Measurements from ENCODE around the gene STK39. TPM values are rescaled to one million over a fixed set of nuclear protein-coding genes. Genes with fewer than 3 reads are reported as not detected.

STK39 gene
- polyA plus RNA-seq, 1 donor from 2014 or later: 9.5 TPM

DNA sequence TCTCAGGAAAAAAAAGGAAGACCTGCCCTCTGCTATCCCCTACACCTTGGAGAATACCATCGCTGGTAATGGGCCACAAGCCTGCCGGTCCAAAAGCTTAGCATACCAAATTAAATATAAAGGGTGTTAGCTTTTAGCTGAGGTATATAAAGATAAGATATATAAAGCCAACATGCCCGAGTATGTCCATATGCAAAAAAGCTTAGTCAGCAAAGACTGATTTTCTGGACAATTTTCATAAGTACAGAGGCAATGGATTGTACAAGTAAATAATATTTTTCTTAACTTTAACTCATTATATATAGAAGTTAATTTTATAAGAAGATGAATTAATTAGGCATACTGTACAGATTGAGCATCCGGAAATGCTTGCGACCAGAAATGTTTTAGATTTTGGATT lies 106.5 kb downstream of the STK39 start:
- Histone ChIP-seq H3K27ac (ENCODE audit: low read length) (no peak overlapping the region), H2AFZ (ENCODE audit: low read depth, low read length) (no peak overlapping the region), H3K79me2 (replicated peaks; ENCODE audit: insufficient read depth, low read length) (no peaks in the 10 kb centered on the region), H3F3A (ENCODE audit: insufficient read depth, low read length, poor library complexity, severe bottlenecking) (no peaks in the 10 kb centered on the region), H3K27me3 (ENCODE audit: insufficient read depth, low read depth, low read length) (no peaks in the 10 kb centered on the region), H3K9me3 (ENCODE audit: low read length) (no peaks in the 10 kb centered on the region), H4K20me1 (ENCODE audit: insufficient read depth) (no peaks in the 10 kb centered on the region), H3K4me2 (ENCODE audit: low read length) (no peak overlapping the region), H3K4me3 (ENCODE audit: low read length) (no peak overlapping the region), H3K9ac (ENCODE audit: low read length) (no peak overlapping the region), H3K9me2 (ENCODE audit: insufficient read depth, low read length) (no peaks in the 10 kb centered on the region), H3K36me3 (ENCODE audit: insufficient read depth, low read length) (no peaks in the 10 kb centered on the region)
- no peak for TF ChIP-seq EZH2 (IDR thresholded peaks at IDR 0.05; ENCODE audit: borderline replicate concordance, insufficient read depth, low read length, poor library complexity, severe bottlenecking)
- no peak for TF ChIP-seq SMC3 (conservative IDR thresholded peaks at IDR 0.05; ENCODE audit: poor library complexity)
- TF ChIP-seq, protein P1, sequence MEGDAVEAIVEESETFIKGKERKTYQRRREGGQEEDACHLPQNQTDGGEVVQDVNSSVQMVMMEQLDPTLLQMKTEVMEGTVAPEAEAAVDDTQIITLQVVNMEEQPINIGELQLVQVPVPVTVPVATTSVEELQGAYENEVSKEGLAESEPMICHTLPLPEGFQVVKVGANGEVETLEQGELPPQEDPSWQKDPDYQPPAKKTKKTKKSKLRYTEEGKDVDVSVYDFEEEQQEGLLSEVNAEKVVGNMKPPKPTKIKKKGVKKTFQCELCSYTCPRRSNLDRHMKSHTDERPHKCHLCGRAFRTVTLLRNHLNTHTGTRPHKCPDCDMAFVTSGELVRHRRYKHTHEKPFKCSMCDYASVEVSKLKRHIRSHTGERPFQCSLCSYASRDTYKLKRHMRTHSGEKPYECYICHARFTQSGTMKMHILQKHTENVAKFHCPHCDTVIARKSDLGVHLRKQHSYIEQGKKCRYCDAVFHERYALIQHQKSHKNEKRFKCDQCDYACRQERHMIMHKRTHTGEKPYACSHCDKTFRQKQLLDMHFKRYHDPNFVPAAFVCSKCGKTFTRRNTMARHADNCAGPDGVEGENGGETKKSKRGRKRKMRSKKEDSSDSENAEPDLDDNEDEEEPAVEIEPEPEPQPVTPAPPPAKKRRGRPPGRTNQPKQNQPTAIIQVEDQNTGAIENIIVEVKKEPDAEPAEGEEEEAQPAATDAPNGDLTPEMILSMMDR (IDR thresholded peaks at IDR 0.05; ENCODE audit: poor library complexity, severe bottlenecking): no peak
- TF ChIP-seq, protein P2, sequence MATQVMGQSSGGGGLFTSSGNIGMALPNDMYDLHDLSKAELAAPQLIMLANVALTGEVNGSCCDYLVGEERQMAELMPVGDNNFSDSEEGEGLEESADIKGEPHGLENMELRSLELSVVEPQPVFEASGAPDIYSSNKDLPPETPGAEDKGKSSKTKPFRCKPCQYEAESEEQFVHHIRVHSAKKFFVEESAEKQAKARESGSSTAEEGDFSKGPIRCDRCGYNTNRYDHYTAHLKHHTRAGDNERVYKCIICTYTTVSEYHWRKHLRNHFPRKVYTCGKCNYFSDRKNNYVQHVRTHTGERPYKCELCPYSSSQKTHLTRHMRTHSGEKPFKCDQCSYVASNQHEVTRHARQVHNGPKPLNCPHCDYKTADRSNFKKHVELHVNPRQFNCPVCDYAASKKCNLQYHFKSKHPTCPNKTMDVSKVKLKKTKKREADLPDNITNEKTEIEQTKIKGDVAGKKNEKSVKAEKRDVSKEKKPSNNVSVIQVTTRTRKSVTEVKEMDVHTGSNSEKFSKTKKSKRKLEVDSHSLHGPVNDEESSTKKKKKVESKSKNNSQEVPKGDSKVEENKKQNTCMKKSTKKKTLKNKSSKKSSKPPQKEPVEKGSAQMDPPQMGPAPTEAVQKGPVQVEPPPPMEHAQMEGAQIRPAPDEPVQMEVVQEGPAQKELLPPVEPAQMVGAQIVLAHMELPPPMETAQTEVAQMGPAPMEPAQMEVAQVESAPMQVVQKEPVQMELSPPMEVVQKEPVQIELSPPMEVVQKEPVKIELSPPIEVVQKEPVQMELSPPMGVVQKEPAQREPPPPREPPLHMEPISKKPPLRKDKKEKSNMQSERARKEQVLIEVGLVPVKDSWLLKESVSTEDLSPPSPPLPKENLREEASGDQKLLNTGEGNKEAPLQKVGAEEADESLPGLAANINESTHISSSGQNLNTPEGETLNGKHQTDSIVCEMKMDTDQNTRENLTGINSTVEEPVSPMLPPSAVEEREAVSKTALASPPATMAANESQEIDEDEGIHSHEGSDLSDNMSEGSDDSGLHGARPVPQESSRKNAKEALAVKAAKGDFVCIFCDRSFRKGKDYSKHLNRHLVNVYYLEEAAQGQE (IDR thresholded peaks at IDR 0.05; ENCODE audit: borderline replicate concordance): no peak
- TF ChIP-seq TAF1 (IDR thresholded peaks at IDR 0.05; ENCODE audit: low read depth): no peak
- TF ChIP-seq MXI1 (conservative IDR thresholded peaks at IDR 0.05; ENCODE audit: poor library complexity, severe bottlenecking): no peak
- no peak for TF ChIP-seq POLR2AphosphoS5 (IDR thresholded peaks at IDR 0.05)
- TF ChIP-seq EP300 (conservative IDR thresholded peaks at IDR 0.05; ENCODE audit: poor library complexity, severe bottlenecking): no peak

DNA sequence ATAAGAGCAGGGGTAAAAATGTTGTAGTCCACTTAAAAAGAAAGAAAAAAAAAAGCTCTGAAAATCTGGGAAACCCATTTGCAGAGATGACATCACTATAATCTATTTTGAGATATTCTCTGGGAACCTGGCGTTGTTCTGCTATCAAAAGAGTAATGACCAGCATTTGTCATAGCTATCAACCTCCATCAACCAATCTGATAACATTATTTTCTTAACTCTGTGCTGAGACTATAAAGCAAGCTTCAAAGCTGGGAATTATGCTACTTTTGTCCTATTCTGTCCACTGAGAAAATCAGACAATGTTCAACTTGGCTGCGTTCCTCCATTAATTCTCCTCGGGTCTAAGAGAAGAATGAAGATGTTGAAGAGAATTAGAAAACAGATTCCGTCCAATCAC lies 107.5 kb downstream of the STK39 start:
- Histone ChIP-seq H2AFZ (ENCODE audit: low read depth, low read length) (no peak overlapping the region), H3K4me2 (ENCODE audit: low read length) (no peak overlapping the region), H3K4me3 (ENCODE audit: low read length) (no peak overlapping the region), H3K9me2 (ENCODE audit: insufficient read depth, low read length) (no peaks in the 10 kb centered on the region), H3K9me3 (ENCODE audit: low read length) (no peaks in the 10 kb centered on the region), H3K9ac (ENCODE audit: low read length) (no peak overlapping the region), H3K27ac (ENCODE audit: low read length) (no peak overlapping the region), H3K27me3 (ENCODE audit: insufficient read depth, low read depth, low read length) (no peaks in the 10 kb centered on the region), H3K79me2 (replicated peaks; ENCODE audit: insufficient read depth, low read length) (no peaks in the 10 kb centered on the region), H3K36me3 (ENCODE audit: insufficient read depth, low read length) (no peaks in the 10 kb centered on the region), H3F3A (ENCODE audit: insufficient read depth, low read length, poor library complexity, severe bottlenecking) (no peaks in the 10 kb centered on the region), H4K20me1 (ENCODE audit: insufficient read depth) (no peaks in the 10 kb centered on the region)
- TF ChIP-seq RAD21 (conservative IDR thresholded peaks at IDR 0.05) (no peak), SMC3 (conservative IDR thresholded peaks at IDR 0.05; ENCODE audit: poor library complexity) (no peak), MXI1 (conservative IDR thresholded peaks at IDR 0.05; ENCODE audit: poor library complexity, severe bottlenecking) (no peak), TAF1 (IDR thresholded peaks at IDR 0.05; ENCODE audit: low read depth) (no peak), EZH2 (IDR thresholded peaks at IDR 0.05; ENCODE audit: borderline replicate concordance, insufficient read depth, low read length, poor library complexity, severe bottlenecking) (no peak), EP300 (conservative IDR thresholded peaks at IDR 0.05; ENCODE audit: poor library complexity, severe bottlenecking) (no peak), POLR2AphosphoS5 (IDR thresholded peaks at IDR 0.05) (no peak)
- TF ChIP-seq, protein P1 (IDR thresholded peaks at IDR 0.05; ENCODE audit: poor library complexity, severe bottlenecking): no peak
- TF ChIP-seq, protein P2 (IDR thresholded peaks at IDR 0.05; ENCODE audit: borderline replicate concordance): no peak
